ENCODE results near the gene ZNF681. TPM values are rescaled to one million over a fixed set of nuclear protein-coding genes. Genes with fewer than 3 reads are reported as not detected.
"Not testable (repeated sequence)": the region's sequence is repeated elsewhere in the genome, so short reads cannot be mapped to it uniquely, and the experiment has no call there.

The ZNF681 gene
- total RNA-seq, 1 donor from 2014 or later: 7.3 TPM

DNA sequence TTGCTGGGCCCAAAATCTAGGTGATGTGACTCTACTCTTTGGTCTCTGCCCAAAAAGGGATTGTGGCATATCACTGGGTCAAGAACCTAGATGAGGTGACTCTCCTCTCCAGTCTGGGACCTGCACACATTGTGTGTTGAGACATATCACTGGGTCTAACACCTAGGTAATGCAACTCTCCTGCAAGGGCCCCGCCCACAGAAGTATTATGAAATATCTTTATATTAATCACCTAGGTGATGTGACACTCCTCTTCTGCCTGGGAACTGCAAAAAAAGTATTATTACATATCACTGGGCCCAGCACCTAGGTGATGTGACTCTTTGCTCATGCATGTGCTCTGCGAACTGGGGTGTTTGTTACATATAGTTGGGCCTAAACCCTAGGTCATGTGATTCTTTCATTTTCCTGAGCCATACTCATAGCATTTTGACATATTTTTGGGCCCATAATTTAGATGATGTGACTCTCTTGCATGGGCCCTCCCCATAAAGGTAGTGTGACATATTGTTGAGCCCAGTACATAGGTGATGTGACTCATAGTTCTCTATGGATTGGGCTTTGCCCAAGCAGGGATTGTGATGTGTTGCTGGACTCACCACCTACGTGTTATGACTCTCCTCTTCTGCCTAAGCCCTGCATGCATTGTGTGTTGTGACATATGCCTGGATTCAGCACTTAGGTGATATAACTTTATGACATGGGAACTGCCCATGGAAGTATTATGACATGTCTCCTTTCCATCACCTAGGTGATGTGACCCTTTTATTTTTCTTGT lies 11.2 kb upstream of the ZNF681 start:
- H3K9me3 Mint-ChIP-seq: no peaks in the 10 kb centered on the region
- H3K4me3 Mint-ChIP-seq: no peak overlapping the region
- TF ChIP-seq, protein P1, sequence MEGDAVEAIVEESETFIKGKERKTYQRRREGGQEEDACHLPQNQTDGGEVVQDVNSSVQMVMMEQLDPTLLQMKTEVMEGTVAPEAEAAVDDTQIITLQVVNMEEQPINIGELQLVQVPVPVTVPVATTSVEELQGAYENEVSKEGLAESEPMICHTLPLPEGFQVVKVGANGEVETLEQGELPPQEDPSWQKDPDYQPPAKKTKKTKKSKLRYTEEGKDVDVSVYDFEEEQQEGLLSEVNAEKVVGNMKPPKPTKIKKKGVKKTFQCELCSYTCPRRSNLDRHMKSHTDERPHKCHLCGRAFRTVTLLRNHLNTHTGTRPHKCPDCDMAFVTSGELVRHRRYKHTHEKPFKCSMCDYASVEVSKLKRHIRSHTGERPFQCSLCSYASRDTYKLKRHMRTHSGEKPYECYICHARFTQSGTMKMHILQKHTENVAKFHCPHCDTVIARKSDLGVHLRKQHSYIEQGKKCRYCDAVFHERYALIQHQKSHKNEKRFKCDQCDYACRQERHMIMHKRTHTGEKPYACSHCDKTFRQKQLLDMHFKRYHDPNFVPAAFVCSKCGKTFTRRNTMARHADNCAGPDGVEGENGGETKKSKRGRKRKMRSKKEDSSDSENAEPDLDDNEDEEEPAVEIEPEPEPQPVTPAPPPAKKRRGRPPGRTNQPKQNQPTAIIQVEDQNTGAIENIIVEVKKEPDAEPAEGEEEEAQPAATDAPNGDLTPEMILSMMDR (IDR thresholded peaks at IDR 0.05; ENCODE audit: unreplicated experiment): no peak
- no peak for DNase-seq (ENCODE audit: low spot score in 2 of 2, unreplicated experiment in 2 of 2)
- H3K4me1 Mint-ChIP-seq: peaks cover 8% of the 10 kb centered on the region
- peaks cover 17% of the 10 kb centered on the region for H3K36me3 Mint-ChIP-seq
- no peaks in the 10 kb centered on the region for H3K27me3 Mint-ChIP-seq (ENCODE audit: low read depth)
- no peak overlapping the region for H3K27ac Mint-ChIP-seq

- TF ChIP-seq, protein P1 (IDR thresholded peaks at IDR 0.05; ENCODE audit: unreplicated experiment): no peak
- no peak for DNase-seq (ENCODE audit: low spot score in 2 of 2, unreplicated experiment in 2 of 2)
- Mint-ChIP-seq H3K36me3 (peaks cover 14% of the 10 kb centered on the region), H3K27ac (no peak overlapping the region), H3K4me1 (peaks cover 20% of the 10 kb centered on the region), H3K9me3 (no peaks in the 10 kb centered on the region), H3K4me3 (no peak overlapping the region), H3K27me3 (ENCODE audit: low read depth) (no peaks in the 10 kb centered on the region)
Measured at GRCh38 chr19:23766951-23767350, 8.3 kb upstream of the ZNF681 start.

DNA sequence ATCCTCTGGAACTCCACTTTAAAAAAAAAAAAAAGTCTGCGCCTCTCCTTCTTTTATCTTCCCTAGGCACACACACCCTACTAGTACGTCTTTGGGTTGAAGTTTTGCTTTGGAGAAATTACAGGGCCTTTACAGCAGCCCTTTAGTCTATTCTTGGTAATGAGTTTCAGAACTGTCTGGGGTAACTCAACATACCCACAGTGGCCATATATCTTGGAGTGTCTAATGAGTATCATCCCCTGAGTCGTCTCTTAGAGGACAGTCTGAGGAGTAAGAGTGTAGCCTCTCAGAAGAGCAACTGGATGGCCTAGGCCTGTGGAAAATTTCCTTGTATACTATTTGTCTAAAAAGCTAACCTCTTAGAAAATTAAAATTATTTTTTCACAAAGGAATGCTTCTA lies 6.1 kb upstream of the ZNF681 start:
- no peak for DNase-seq (ENCODE audit: low spot score in 2 of 2, unreplicated experiment in 2 of 2)
- TF ChIP-seq, protein P1 (IDR thresholded peaks at IDR 0.05; ENCODE audit: unreplicated experiment): no peak
- Mint-ChIP-seq H3K36me3 (peaks cover 12% of the 10 kb centered on the region), H3K27ac (peak overlapping the region; percentile 98), H3K9me3 (no peaks in the 10 kb centered on the region), H3K4me3 (peak overlapping the region; percentile 94), H3K27me3 (ENCODE audit: low read depth) (no peaks in the 10 kb centered on the region), H3K4me1 (peaks cover 20% of the 10 kb centered on the region)

DNA sequence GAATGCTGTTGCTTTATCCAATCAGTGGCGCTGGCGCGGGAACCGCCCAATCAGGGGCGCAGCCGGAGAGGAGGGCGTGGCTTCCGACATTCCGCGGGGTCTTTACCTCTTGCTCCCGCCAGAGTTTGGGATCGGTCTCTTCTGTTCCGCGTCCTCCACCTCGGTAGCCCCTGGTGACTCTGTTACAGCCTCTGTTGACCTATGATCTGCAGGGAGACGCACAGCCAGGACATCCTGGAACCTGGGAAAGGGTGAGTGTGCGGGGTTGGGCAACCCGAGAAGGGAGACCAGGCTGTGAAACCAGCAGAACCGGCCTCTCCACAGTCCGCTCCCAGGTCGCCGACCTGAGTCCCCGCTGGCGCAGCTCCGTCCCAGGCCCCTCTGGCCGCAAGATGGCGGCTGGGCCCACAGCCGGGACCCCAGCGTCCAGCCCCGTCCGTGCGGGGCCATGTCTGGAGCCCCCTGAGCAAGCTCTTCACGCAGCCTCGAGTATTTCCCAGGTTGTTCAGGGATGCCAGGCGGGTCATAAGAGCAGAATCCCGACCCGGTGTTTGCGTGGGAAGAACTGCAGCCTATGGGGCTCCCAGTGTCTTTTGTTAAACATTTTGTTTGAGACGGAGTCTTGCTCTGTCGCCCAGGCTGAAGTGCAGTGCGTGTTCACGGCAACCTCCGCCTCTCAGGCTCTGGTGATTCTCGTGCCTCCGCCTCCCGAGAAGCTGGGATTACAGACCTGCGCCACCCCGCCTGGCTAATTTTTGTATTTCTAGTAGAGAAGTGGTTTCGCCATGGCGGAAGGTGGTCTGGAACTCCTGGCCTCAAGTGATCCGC lies 4.4 kb upstream of the ZNF681 start:
- Mint-ChIP-seq H3K9me3 (no peaks in the 10 kb centered on the region), H3K27ac (peak overlapping the region; percentile 98), H3K4me3 (peak overlapping the region; percentile 94), H3K27me3 (ENCODE audit: low read depth) (no peaks in the 10 kb centered on the region), H3K4me1 (peaks cover 23% of the 10 kb centered on the region), H3K36me3 (peaks cover 6% of the 10 kb centered on the region)
- TF ChIP-seq, protein P1 (IDR thresholded peaks at IDR 0.05; ENCODE audit: unreplicated experiment): no peak
- peak; percentile 76 to 93 for DNase-seq (ENCODE audit: low spot score in 2 of 2, unreplicated experiment in 2 of 2)

GRCh38 chr19:23762548-23762883 lies 3.8 kb upstream of the ZNF681 start:
- H3K27ac Mint-ChIP-seq: peak overlapping the region; percentile 98
- peak overlapping the region; percentile 94 for H3K4me3 Mint-ChIP-seq
- H3K4me1 Mint-ChIP-seq: peaks cover 27% of the 10 kb centered on the region
- no peaks in the 10 kb centered on the region for H3K9me3 Mint-ChIP-seq
- no peak for DNase-seq (ENCODE audit: low spot score in 2 of 2, unreplicated experiment in 2 of 2)
- peaks cover 6% of the 10 kb centered on the region for H3K36me3 Mint-ChIP-seq
- TF ChIP-seq, protein P1 (IDR thresholded peaks at IDR 0.05; ENCODE audit: unreplicated experiment): no peak
- no peaks in the 10 kb centered on the region for H3K27me3 Mint-ChIP-seq (ENCODE audit: low read depth)

DNA sequence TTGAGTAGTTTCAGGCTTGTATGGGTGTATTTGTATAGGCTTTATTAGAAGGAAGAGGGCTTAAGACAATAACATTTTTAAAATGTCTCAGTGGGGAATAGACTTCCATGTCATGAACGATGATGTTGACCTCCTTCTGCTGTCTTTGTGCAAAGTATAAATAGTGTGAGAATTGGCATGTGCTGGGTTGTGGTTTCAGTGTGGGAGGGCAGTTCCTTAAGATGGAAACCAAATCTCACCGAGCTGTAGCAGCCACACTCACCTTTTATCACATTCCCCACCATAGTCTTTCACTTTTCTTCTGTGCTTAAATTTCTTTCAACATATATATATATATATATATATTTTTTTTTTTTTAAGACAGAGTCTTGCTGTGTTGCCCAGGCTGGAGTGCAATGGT lies 1.6 kb upstream of the ZNF681 start:
- not testable (repeated sequence) for H3K27ac Mint-ChIP-seq; H3K27me3 Mint-ChIP-seq (ENCODE audit: low read depth); H3K4me3 Mint-ChIP-seq; DNase-seq (ENCODE audit: low spot score in 2 of 2, unreplicated experiment in 2 of 2); H3K9me3 Mint-ChIP-seq
- H3K36me3 Mint-ChIP-seq: peaks cover 10% of the 10 kb centered on the region
- H3K4me1 Mint-ChIP-seq: peaks cover 27% of the 10 kb centered on the region

DNA sequence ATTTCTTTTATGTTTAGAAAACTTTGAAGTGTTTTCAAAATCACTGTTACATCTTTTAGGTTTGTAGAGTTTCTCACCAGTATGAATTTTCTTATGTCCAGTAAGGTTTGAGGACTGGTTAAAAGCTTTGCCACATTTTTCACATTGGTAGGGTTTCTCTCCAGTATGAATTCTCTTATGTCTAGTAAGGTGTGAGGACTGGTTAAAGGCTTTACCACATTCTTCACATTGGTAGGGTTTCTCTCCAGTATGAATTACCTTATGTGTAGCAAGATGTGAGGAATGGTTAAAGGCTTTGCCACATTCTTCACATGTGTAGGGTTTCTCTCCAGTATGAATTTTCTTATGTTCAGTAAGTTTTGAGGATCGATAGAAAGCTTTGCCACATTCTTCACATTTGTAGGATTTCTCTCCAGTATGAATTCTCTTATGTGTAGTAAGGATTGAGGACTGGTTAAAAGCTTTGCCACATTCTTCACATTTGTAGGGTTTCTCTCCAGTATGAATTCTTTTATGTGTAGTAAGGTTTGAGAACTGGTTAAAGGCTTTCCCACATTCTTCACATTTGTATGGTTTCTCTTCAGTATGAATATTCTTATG lies 15.0 kb downstream of the ZNF681 start:
- not testable (repeated sequence) for H3K27ac Mint-ChIP-seq; H3K4me3 Mint-ChIP-seq; H3K27me3 Mint-ChIP-seq (ENCODE audit: low read depth); H3K4me1 Mint-ChIP-seq; DNase-seq (ENCODE audit: low spot score in 2 of 2, unreplicated experiment in 2 of 2)
- peaks cover 46% of the 10 kb centered on the region for H3K9me3 Mint-ChIP-seq
- H3K36me3 Mint-ChIP-seq: peaks cover 58% of the 10 kb centered on the region

GRCh38 chr19:23730729-23731465 lies 27.8 kb downstream of the ZNF681 start:
- not testable (repeated sequence) for DNase-seq (ENCODE audit: low spot score in 2 of 2, unreplicated experiment in 2 of 2); H3K4me3 Mint-ChIP-seq; H3K27me3 Mint-ChIP-seq (ENCODE audit: low read depth); H3K36me3 Mint-ChIP-seq; H3K4me1 Mint-ChIP-seq; H3K27ac Mint-ChIP-seq
- peaks cover 25% of the 10 kb centered on the region for H3K9me3 Mint-ChIP-seq
